K562 (cell line): ENCODE measurements around the gene RWDD1. TPM values are rescaled to one million over a fixed set of nuclear protein-coding genes. Genes with fewer than 3 reads are reported as not detected.

Experiments
- ATAC-seq: fragments of 200-7000 bp; cut with Tn5 transposase; 3 replicates; pipeline ENCODE4 v1.9.1; 2020; ENCODE audit warnings: moderate library complexity
- BruUV-seq: library from RNA; stranded (reverse); fragments of 400-500 nt; replicated peaks from 2 replicates; lab custom pipeline; 2021; lab: Mats Ljungman, UMichigan
- CTCF ChIA-PET: fragments of 300-600 bp; formaldehyde crosslinking; extraction: SDS; loops from one replicate; lab custom pipeline; 2021; ENCODE audit warnings: low intra/inter-chr PET ratio; lab: Yijun Ruan, JAX
- POLR2A ChIA-PET: fragments of 300-600, 350-650 bp; sonication (Branson Sonifier 250); formaldehyde crosslinking; extraction: SDS; loops from one replicate; lab custom pipeline; 2021; ENCODE audit warnings: antibody characterized with exemption, inconsistent platforms; lab: Yijun Ruan, JAX
- DNase-seq, 4 experiments: peaks; one replicate each; pipeline versions ENCODE4 v3.0.0 to v3.0.0-alpha.2; 2011 to 2018; ENCODE audit warnings: low spot score in 3 of 4, mixed read lengths in 3 of 4; ENCODE audit errors: extremely low read depth in 1 of 4
- FAIRE-seq: peaks from 2 replicates; lab custom pipeline; 2011; peaks lifted over from hg19 to GRCh38; lab: Jason Lieb, UNC
- H2AFZ ChIP-seq: 2 replicates; pipeline ENCODE4 v1.6.0; 2011; ENCODE audit warnings: low read depth, low read length, control low read depth, inconsistent platforms
- H3K27ac ChIP-seq: fragments of 200-600 bp; 3 replicates; pipeline ENCODE4 v1.8.0; 2011; ENCODE audit warnings: low read depth, mild to moderate bottlenecking, control low read depth, inconsistent platforms, low read length, moderate library complexity, mixed read lengths; ENCODE audit errors: extremely low read depth
- H3K27me3 ChIP-seq, 2 experiments: fragments of 300-600 bp in 1 of 2; 2 replicates in 1 of 2; 3 replicates in 1 of 2; pipeline versions ENCODE4 v1.6.0 to v1.8.0; 2011; ENCODE audit warnings: inconsistent platforms in 2 of 2, low read length in 2 of 2, mild to moderate bottlenecking in 1 of 2, mixed read lengths in 1 of 2, moderate library complexity in 1 of 2; ENCODE audit not compliant: control insufficient read depth in 2 of 2, insufficient read depth in 2 of 2
- H3K36me3 ChIP-seq: fragments of 300-600 bp; 3 replicates; pipeline ENCODE4 v1.8.0; 2011; ENCODE audit warnings: mild to moderate bottlenecking, low read length, inconsistent platforms; ENCODE audit not compliant: control insufficient read depth, insufficient read depth
- H3K4me1 ChIP-seq, 2 experiments: fragments of 200-600 bp in 1 of 2; replicated peaks in 1 of 2; 2 replicates in 1 of 2; 3 replicates in 1 of 2; pipeline versions ENCODE4 v1.5.1 to v1.8.0; 2011; ENCODE audit warnings: inconsistent platforms in 2 of 2, low read length in 2 of 2, mild to moderate bottlenecking in 1 of 2, mixed read lengths in 1 of 2, moderate library complexity in 1 of 2; ENCODE audit not compliant: control insufficient read depth in 2 of 2, insufficient read depth in 2 of 2
- H3K4me2 ChIP-seq: 2 replicates; pipeline ENCODE4 v1.6.1; 2011; ENCODE audit warnings: low read length, control low read depth, inconsistent platforms, mixed read lengths; ENCODE audit not compliant: insufficient read depth
- H3K4me3 ChIP-seq: fragments of 200-600 bp; sonication (generic), shearing (Covaris generic); 2 replicates; pipeline ENCODE4 v1.5.1; 2016; ENCODE audit warnings: control low read depth, inconsistent platforms
- H3K79me2 ChIP-seq: fragments of 200-600 bp; 3 replicates; pipeline ENCODE4 v1.8.0; 2011; ENCODE audit warnings: low read length, inconsistent platforms; ENCODE audit not compliant: control insufficient read depth, insufficient read depth
- H3K9ac ChIP-seq, 2 experiments: 2 replicates each; pipeline versions ENCODE4 v1.6.0 to v1.6.1; 2011; ENCODE audit warnings: low read depth in 2 of 2, low read length in 2 of 2, control low read depth in 1 of 2, inconsistent platforms in 1 of 2, mild to moderate bottlenecking in 1 of 2, mixed read lengths in 1 of 2; ENCODE audit not compliant: insufficient read depth in 1 of 2
- H3K9me1 ChIP-seq: one replicate; pipeline ENCODE4 v1.6.0; 2011; ENCODE audit warnings: inconsistent platforms, mild to moderate bottlenecking, low read length, moderate library complexity; ENCODE audit not compliant: control insufficient read depth, insufficient read depth
- H3K9me3 ChIP-seq: replicated peaks from 2 replicates; pipeline ENCODE4 v1.5.1; 2011; ENCODE audit warnings: low read depth, low read length, inconsistent platforms; ENCODE audit not compliant: control insufficient read depth, insufficient read depth
- H4K20me1 ChIP-seq: replicated peaks from 2 replicates; pipeline ENCODE4 v1.6.1; 2011; ENCODE audit warnings: low read length, inconsistent platforms, mixed read lengths; ENCODE audit not compliant: control insufficient read depth, insufficient read depth
- BMI1 ChIP-seq: fragments of 150-350 bp; IDR thresholded peaks from 2 replicates; pipeline ENCODE4 v1.6.1; 2014; ENCODE audit warnings: low read length
- HSF4 ChIP-seq: fragments of 250-450 bp; sonication (Bioruptor Pico); IDR thresholded peaks from 2 replicates; pipeline ENCODE4 v2.1.2; 2022; ENCODE audit warnings: mild to moderate bottlenecking, moderate library complexity, borderline replicate concordance
- L3MBTL2 ChIP-seq: fragments of 450-650 bp; IDR thresholded peaks from 2 replicates; pipeline ENCODE4 v1.6.1; 2016; ENCODE audit warnings: mild to moderate bottlenecking, moderate library complexity
- MTA1 ChIP-seq: fragments of 450-650 bp; IDR thresholded peaks from 2 replicates; pipeline ENCODE4 v1.6.1; 2017; ENCODE audit warnings: borderline replicate concordance
- PHB ChIP-seq: fragments of 250-450 bp; sonication (Bioruptor Pico); IDR thresholded peaks from 2 replicates; pipeline ENCODE4 v1.5.0; 2021
- PML ChIP-seq: IDR thresholded peaks from 2 replicates; pipeline ENCODE4 v1.6.1; 2012; ENCODE audit warnings: low read length, inconsistent platforms
- STAG1 ChIP-seq: sonication (generic); formaldehyde crosslinking; IDR thresholded peaks from 2 replicates; pipeline ENCODE4 v1.5.0; 2020; ENCODE audit warnings: missing genetic modification reagents, borderline replicate concordance
- ZNF212 ChIP-seq: fragments of 450-650 bp; formaldehyde crosslinking; IDR thresholded peaks from 2 replicates; pipeline ENCODE4 v1.4.0; 2020; ENCODE audit warnings: mild to moderate bottlenecking
- whole genome bisulfite sequencing: fragments of 100-300 bp; shearing (Covaris generic); methylation state at CpG from one replicate; pipeline ENCODE4 v1.1.6; 2016; ENCODE audit warnings: low coverage, mixed read lengths; ENCODE audit not compliant: insufficient coverage; ENCODE audit errors: missing lambda C conversion rate; 5-methylcytosine and 5-hydroxymethylcytosine counted together
- in situ Hi-C: fragments of 300-500 bp; cut with MboI; formaldehyde crosslinking; loops from 4 replicates; pipeline ENCODE4 v1.15.0; 2018; ENCODE audit warnings: inconsistent platforms, mixed read lengths
- intact Hi-C: fragments of 100-400 bp; cut with micrococcal nuclease; formaldehyde crosslinking; loops from 2 replicates; pipeline ENCODE4 v1.14.2; 2022
- polyA plus RNA-seq, 8 experiments: library from polyadenylated mRNA; depleted of rRNA in 4 of 8; stranded (reverse) in 5 of 8; unstranded in 3 of 8; fragments of >200 nt; fragmentation: Nextera tagmentation in 2 of 8; fragmentation: Illumina TruSeq in 1 of 8; extraction: Ambion mirVana in 2 of 8; extraction: Trizol in 1 of 8; gene quantifications; 2 replicates each; pipeline versions ENCODE4 v1.2.1 to v1.2.3, GENCODE V29; 2011 to 2014; ENCODE audit warnings: inconsistent platforms in 1 of 8, missing spikeins in 1 of 8
- total RNA-seq, 7 experiments: library from RNA; depleted of rRNA in 6 of 7; stranded (reverse); fragments of >200 nt in 6 of 7; fragmentation: Illumina TruSeq in 2 of 7; extraction: Trizol in 2 of 7; gene quantifications; 2 replicates each; pipeline versions ENCODE4 v1.2.1 to v1.2.3, GENCODE V29; 2011 to 2021; ENCODE audit warnings: low replicate concordance in 1 of 7
- TF ChIP-seq, protein P1 (sequence below), 2 experiments: IDR thresholded peaks; 2 replicates each; pipeline ENCODE4 v1.6.1; 2011; ENCODE audit warnings: borderline replicate concordance in 1 of 2, control low read depth in 1 of 2, low read depth in 1 of 2, low read length in 1 of 2, mild to moderate bottlenecking in 1 of 2, mixed read lengths in 1 of 2, moderate library complexity in 1 of 2; ENCODE audit not compliant: insufficient read depth in 1 of 2, insufficient read length in 1 of 2, poor library complexity in 1 of 2, severe bottlenecking in 1 of 2; ENCODE audit errors: extremely low read depth in 1 of 2

RWDD1 gene
- total and polyA plus RNA-seq, 9 of the 15 experiments (the other 6 are each of a cell fraction or from before 2014, with no cell fraction given): 31.9 to 89.8 (median 48.7) TPM

DNA sequence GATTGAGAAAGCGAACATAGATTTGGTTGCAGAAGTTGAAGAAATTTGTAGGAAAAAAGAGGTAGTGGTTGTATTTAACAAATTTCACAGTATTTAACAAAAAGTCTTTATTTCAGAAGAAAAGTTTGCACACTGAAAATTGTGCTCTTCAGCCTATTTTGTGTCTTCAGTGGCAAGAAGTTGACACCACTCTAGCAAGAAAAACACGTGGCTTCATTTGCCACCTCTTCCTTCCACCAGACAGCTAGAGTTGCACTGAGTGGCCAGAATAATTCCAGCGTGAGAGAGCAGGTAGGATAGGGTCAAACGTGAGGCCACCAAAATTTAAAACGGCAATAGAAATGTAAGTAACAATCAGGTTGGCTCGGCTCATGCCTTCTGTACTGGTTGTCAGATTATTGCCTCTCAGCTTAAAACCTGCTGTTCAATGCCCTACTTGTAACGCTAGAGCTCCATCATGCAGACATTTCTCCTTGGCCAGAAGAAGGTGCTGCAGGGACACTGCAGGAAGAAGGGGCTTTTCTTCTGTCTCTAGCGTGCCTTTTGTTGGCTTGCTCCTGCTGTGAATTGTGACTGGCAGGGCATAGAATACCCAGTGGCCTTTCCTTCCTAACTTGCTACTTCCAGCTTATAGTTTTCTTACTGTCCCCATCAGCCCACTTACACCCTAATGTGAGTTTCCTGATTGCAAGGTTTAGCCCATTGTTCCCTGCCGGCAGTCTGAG lies 37.9 kb upstream of the RWDD1 start:
- no peaks in the 10 kb centered on the region for H3K9me1 ChIP-seq
- H3K4me2 ChIP-seq: peak overlapping the region; percentile 23; the same call in 1 of the 2 replicates
- H3K4me3 ChIP-seq: no peak overlapping the region
- peak in 2 of 4 experiments; percentile 26 to 53 for DNase-seq
- peak overlapping the region; percentile 76 for H2AFZ ChIP-seq
- H3K9me3 ChIP-seq: no peaks in the 10 kb centered on the region
- no peaks in the 10 kb centered on the region for H3K36me3 ChIP-seq
- CTCF ChIA-PET: interaction anchor here (0.9 to 3.7 kb wide), 4 partner anchors 24 to 265 kb away, joined by 3 to 22 read pairs (median 3); no protein-coding TSS in a partner anchor
- intact Hi-C loops (loop anchor here (2.0 kb wide), 1 partner anchor 317 kb away; no protein-coding TSS in a partner anchor), in situ Hi-C loops (loop anchor here (10.0 kb wide), 1 partner anchor 269 kb away; no protein-coding TSS in a partner anchor)
- H3K4me1 ChIP-seq: no peaks in the 10 kb centered on the region
- H3K9ac ChIP-seq: no peak overlapping the region
- no peak overlapping the region for H3K27ac ChIP-seq
- peak; percentile 77 for FAIRE-seq
- no peaks in the 10 kb centered on the region for H3K79me2 ChIP-seq
- peak; percentile 86 for ATAC-seq
- POLR2A ChIA-PET: interaction anchor here (0.6 to 1.2 kb wide), 5 partner anchors 12 to 140 kb away, joined by 3 to 5 read pairs (median 3); partner anchors contain the start of genes CALHM5 and TRAPPC3L
- H3K27me3 ChIP-seq: peaks cover 0 to 4% of the 10 kb centered on the region in 2 experiments; a peak in 2 of 5 replicates
- 8% methylated on average over 9 of the region's 9 CpGs for WGBS
- no peaks in the 10 kb centered on the region for H4K20me1 ChIP-seq
- no TSS peak for BruUV-seq
- TF ChIP-seq ZNF212 (no peak), STAG1 (CRISPR knock-in tag) (no peak), PML (no peak), HSF4 (CRISPR knock-in tag) (no peak), L3MBTL2 (peak; percentile 66; the same call in 1 of the 2 replicates), BMI1 (no peak), MTA1 (no peak), PHB (CRISPR knock-in tag) (no peak)
- TF ChIP-seq, protein P1, sequence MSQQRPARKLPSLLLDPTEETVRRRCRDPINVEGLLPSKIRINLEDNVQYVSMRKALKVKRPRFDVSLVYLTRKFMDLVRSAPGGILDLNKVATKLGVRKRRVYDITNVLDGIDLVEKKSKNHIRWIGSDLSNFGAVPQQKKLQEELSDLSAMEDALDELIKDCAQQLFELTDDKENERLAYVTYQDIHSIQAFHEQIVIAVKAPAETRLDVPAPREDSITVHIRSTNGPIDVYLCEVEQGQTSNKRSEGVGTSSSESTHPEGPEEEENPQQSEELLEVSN (IDR thresholded peaks at IDR 0.05; ENCODE audit: borderline replicate concordance in 1 of 2, extremely low read depth in 1 of 2, insufficient read depth in 1 of 2, insufficient read length in 1 of 2, low read depth in 1 of 2, low read length in 1 of 2, poor library complexity in 1 of 2, severe bottlenecking in 1 of 2): peak in 1 of 2 experiments; percentile 33
